ENCODE data around the gene NEFH. TPM values are rescaled to one million over a fixed set of nuclear protein-coding genes. Genes with fewer than 3 reads are reported as not detected.

NEFH gene
- polyA plus RNA-seq, 1 of the 3 experiments (the other 2 are of a cell fraction): 3.5 TPM

DNA sequence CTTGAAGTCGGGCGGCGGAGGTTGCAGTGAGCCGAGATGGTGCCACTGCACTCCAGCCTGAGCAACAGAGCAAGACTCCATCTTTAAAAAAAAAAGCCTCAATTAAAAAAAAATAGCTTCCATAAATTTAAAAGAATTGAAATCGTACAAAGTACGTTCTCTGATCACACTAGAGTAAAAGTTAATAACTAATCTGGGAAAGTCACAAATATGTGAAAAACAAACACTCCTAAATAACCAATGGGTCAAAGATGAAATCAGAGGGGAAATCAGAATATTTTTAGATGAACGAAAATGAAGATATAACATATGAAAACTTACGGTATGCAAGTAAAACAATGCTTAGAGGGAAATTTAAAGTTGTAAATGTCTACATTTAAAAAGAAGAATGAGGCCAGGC is 19.8 kb downstream of the NEFH start:
- H3K27me3 ChIP-seq (ENCODE audit: insufficient read depth): no peaks in the 10 kb centered on the region
- H3K27ac ChIP-seq (ENCODE audit: low read depth in 2 of 2, low read length in 1 of 2): no peak overlapping the region
- no peaks in the 10 kb centered on the region for H3K9me3 ChIP-seq
- peaks cover 0 to 8% of the 10 kb centered on the region in 2 experiments; a peak in 2 of 4 replicates for H3K4me1 ChIP-seq (ENCODE audit: control insufficient read depth in 1 of 2, insufficient read depth in 2 of 2, low read depth in 1 of 2, low read length in 1 of 2)
- no peaks in the 10 kb centered on the region for H3K9me2 ChIP-seq
- no peak overlapping the region for H3K9ac ChIP-seq
- TF ChIP-seq, protein P1, sequence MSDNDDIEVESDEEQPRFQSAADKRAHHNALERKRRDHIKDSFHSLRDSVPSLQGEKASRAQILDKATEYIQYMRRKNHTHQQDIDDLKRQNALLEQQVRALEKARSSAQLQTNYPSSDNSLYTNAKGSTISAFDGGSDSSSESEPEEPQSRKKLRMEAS (IDR thresholded peaks at IDR 0.05; ENCODE audit: low read depth): no peak
- TF ChIP-seq FOSL2 (IDR thresholded peaks at IDR 0.05; ENCODE audit: borderline replicate concordance, low read depth): no peak
- no peak for TF ChIP-seq NRF1 (IDR thresholded peaks at IDR 0.05; ENCODE audit: low read depth, low read length)
- TF ChIP-seq, protein P2, sequence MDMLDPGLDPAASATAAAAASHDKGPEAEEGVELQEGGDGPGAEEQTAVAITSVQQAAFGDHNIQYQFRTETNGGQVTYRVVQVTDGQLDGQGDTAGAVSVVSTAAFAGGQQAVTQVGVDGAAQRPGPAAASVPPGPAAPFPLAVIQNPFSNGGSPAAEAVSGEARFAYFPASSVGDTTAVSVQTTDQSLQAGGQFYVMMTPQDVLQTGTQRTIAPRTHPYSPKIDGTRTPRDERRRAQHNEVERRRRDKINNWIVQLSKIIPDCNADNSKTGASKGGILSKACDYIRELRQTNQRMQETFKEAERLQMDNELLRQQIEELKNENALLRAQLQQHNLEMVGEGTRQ (IDR thresholded peaks at IDR 0.05; ENCODE audit: borderline replicate concordance, low read depth, low read length): no peak
- no peak for TF ChIP-seq EZH2phosphoT487 (IDR thresholded peaks at IDR 0.05; ENCODE audit: borderline replicate concordance, low read depth)
- TF ChIP-seq, protein P3, sequence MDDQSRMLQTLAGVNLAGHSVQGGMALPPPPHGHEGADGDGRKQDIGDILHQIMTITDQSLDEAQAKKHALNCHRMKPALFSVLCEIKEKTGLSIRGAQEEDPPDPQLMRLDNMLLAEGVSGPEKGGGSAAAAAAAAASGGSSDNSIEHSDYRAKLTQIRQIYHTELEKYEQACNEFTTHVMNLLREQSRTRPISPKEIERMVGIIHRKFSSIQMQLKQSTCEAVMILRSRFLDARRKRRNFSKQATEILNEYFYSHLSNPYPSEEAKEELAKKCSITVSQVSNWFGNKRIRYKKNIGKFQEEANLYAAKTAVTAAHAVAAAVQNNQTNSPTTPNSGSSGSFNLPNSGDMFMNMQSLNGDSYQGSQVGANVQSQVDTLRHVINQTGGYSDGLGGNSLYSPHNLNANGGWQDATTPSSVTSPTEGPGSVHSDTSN (IDR thresholded peaks at IDR 0.05): no peak
- no peak for TF ChIP-seq RCOR1 (IDR thresholded peaks at IDR 0.05; ENCODE audit: low read length)
- TF ChIP-seq, protein P4, sequence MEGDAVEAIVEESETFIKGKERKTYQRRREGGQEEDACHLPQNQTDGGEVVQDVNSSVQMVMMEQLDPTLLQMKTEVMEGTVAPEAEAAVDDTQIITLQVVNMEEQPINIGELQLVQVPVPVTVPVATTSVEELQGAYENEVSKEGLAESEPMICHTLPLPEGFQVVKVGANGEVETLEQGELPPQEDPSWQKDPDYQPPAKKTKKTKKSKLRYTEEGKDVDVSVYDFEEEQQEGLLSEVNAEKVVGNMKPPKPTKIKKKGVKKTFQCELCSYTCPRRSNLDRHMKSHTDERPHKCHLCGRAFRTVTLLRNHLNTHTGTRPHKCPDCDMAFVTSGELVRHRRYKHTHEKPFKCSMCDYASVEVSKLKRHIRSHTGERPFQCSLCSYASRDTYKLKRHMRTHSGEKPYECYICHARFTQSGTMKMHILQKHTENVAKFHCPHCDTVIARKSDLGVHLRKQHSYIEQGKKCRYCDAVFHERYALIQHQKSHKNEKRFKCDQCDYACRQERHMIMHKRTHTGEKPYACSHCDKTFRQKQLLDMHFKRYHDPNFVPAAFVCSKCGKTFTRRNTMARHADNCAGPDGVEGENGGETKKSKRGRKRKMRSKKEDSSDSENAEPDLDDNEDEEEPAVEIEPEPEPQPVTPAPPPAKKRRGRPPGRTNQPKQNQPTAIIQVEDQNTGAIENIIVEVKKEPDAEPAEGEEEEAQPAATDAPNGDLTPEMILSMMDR (IDR thresholded peaks at IDR 0.05): no peak
- TF ChIP-seq JUND (IDR thresholded peaks at IDR 0.05): no peak
- TF ChIP-seq, protein P5, sequence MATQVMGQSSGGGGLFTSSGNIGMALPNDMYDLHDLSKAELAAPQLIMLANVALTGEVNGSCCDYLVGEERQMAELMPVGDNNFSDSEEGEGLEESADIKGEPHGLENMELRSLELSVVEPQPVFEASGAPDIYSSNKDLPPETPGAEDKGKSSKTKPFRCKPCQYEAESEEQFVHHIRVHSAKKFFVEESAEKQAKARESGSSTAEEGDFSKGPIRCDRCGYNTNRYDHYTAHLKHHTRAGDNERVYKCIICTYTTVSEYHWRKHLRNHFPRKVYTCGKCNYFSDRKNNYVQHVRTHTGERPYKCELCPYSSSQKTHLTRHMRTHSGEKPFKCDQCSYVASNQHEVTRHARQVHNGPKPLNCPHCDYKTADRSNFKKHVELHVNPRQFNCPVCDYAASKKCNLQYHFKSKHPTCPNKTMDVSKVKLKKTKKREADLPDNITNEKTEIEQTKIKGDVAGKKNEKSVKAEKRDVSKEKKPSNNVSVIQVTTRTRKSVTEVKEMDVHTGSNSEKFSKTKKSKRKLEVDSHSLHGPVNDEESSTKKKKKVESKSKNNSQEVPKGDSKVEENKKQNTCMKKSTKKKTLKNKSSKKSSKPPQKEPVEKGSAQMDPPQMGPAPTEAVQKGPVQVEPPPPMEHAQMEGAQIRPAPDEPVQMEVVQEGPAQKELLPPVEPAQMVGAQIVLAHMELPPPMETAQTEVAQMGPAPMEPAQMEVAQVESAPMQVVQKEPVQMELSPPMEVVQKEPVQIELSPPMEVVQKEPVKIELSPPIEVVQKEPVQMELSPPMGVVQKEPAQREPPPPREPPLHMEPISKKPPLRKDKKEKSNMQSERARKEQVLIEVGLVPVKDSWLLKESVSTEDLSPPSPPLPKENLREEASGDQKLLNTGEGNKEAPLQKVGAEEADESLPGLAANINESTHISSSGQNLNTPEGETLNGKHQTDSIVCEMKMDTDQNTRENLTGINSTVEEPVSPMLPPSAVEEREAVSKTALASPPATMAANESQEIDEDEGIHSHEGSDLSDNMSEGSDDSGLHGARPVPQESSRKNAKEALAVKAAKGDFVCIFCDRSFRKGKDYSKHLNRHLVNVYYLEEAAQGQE (IDR thresholded peaks at IDR 0.05; ENCODE audit: low read depth, low read length): no peak
- no peak for TF ChIP-seq GATA2 (CRISPR knock-in tag; IDR thresholded peaks at IDR 0.05)
- no peak for TF ChIP-seq ELF1 (IDR thresholded peaks at IDR 0.05)
- no peak for TF ChIP-seq NFIC (IDR thresholded peaks at IDR 0.05; ENCODE audit: borderline replicate concordance)
- TF ChIP-seq, protein P6, sequence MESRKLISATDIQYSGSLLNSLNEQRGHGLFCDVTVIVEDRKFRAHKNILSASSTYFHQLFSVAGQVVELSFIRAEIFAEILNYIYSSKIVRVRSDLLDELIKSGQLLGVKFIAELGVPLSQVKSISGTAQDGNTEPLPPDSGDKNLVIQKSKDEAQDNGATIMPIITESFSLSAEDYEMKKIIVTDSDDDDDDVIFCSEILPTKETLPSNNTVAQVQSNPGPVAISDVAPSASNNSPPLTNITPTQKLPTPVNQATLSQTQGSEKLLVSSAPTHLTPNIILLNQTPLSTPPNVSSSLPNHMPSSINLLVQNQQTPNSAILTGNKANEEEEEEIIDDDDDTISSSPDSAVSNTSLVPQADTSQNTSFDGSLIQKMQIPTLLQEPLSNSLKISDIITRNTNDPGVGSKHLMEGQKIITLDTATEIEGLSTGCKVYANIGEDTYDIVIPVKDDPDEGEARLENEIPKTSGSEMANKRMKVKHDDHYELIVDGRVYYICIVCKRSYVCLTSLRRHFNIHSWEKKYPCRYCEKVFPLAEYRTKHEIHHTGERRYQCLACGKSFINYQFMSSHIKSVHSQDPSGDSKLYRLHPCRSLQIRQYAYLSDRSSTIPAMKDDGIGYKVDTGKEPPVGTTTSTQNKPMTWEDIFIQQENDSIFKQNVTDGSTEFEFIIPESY (IDR thresholded peaks at IDR 0.05; ENCODE audit: borderline replicate concordance, low read depth): no peak
- no peak for TF ChIP-seq YY1 (IDR thresholded peaks at IDR 0.05; ENCODE audit: low read depth)
- TF ChIP-seq TEAD4 (IDR thresholded peaks at IDR 0.05; ENCODE audit: borderline replicate concordance, insufficient read depth): no peak
- TF ChIP-seq GABPA (IDR thresholded peaks at IDR 0.05; ENCODE audit: low read depth): no peak
- TF ChIP-seq SIN3A (IDR thresholded peaks at IDR 0.05; ENCODE audit: borderline replicate concordance, low read depth, low read length): no peak
- no peak overlapping the region for H3K4me3 ChIP-seq (ENCODE audit: low read depth in 2 of 2, low read length in 1 of 2)
- no peaks in the 10 kb centered on the region for H4K20me1 ChIP-seq (ENCODE audit: insufficient read depth)
- POLR2A ChIA-PET: no interaction called here
- 95% methylated on average over 8 of the region's 8 CpGs for WGBS (ENCODE audit: low lambda C conversion rate)
- H2AFZ ChIP-seq (ENCODE audit: low read depth): no peak overlapping the region
- CTCF ChIA-PET: no interaction called here
- no peak for DNase-seq
- H3K36me3 ChIP-seq (replicated peaks in 1 of 2; ENCODE audit: control insufficient read depth in 1 of 2, insufficient read depth in 2 of 2, low read length in 1 of 2): peaks cover 1 to 16% of the 10 kb centered on the region in 2 experiments
- H3K4me2 ChIP-seq: no peak overlapping the region
- peaks cover 10% of the 10 kb centered on the region for H3F3A ChIP-seq (replicated peaks; ENCODE audit: insufficient read depth)
- H3K79me2 ChIP-seq (ENCODE audit: insufficient read depth): no peaks in the 10 kb centered on the region
